ENCODE measurements around the gene IRF8. TPM values are rescaled to one million over a fixed set of nuclear protein-coding genes. Genes with fewer than 3 reads are reported as not detected.

IRF8 gene
- total RNA-seq, 4 donors from 2014 or later, result 2.4 to 14.6 (median 5.0) TPM

DNA sequence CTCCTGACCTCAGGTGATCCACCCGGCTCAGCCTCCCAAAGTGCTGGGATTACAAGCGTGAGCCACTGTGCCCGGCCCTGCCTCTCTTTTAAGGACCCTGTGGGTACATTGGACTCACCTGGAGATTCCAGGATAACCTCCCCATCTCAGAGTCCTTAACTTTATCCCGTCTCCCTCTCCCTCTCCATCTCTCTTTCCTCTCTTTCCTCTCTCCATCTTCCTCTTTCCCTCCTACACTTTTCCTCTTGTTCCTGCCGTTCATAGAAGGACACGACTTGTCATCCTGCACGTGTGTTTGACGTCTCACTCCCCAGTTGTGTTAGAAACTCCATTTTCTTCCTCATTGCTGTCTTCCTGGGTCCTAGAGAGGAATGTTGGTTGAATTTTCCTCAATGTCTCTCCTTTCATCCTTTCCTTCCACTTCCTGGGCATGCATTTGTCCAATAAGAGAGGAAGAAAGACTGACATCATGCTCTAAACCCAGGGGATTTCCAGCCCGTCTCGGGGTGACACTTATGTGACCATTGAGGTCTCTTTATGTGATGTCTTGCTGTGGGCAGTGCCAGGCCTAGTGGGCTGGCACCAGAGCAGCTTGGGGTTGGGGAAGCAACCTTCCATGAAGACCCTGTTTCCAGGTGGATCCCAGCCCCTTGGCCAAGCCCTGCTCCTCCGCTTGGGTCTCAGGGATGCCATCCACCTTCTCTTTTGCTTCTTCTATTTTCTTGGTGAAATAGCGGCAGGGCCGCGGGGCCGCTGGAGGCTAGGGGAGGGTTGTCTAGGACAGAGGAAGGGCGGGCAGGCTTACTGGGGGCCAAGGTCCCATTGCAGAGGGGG lies 39.8 kb upstream of the IRF8 start:
- Histone ChIP-seq H3K36me3 (no peaks in the 10 kb centered on the region), H3K27me3 (no peaks in the 10 kb centered on the region), H3K4me3 (replicated peaks in 1 of 3) (no peak overlapping the region), H3K9me3 (no peaks in the 10 kb centered on the region), H3K4me1 (no peaks in the 10 kb centered on the region), H3K27ac (no peak overlapping the region)
- no peak for DNase-seq
- WGBS, 2 donors, result 84 to 89% methylated on average over 16 of the region's 16 CpGs
- intact Hi-C loops (cut with DNase I), result no loop called here
- TF ChIP-seq, protein P1, sequence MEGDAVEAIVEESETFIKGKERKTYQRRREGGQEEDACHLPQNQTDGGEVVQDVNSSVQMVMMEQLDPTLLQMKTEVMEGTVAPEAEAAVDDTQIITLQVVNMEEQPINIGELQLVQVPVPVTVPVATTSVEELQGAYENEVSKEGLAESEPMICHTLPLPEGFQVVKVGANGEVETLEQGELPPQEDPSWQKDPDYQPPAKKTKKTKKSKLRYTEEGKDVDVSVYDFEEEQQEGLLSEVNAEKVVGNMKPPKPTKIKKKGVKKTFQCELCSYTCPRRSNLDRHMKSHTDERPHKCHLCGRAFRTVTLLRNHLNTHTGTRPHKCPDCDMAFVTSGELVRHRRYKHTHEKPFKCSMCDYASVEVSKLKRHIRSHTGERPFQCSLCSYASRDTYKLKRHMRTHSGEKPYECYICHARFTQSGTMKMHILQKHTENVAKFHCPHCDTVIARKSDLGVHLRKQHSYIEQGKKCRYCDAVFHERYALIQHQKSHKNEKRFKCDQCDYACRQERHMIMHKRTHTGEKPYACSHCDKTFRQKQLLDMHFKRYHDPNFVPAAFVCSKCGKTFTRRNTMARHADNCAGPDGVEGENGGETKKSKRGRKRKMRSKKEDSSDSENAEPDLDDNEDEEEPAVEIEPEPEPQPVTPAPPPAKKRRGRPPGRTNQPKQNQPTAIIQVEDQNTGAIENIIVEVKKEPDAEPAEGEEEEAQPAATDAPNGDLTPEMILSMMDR (IDR thresholded peaks at IDR 0.05), result no peak
- TF ChIP-seq POLR2A (IDR thresholded peaks at IDR 0.05), result no peak

DNA sequence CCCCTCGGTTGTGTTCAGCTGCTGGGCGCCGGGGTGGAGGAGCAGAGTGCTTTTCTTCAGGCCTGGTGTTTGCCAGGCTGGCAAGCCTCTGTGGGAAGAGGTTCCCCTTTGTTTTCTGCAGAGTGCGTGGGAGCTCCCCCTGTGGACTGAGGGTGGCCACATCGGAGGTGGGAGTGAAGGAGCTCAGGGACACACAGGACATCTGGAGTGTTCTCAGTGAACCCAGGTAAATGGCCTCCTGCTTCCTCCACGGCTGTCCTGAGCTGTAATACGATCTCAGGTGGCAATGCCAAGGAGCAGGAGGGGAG lies 39.2 kb upstream of the IRF8 start:
- no peak for DNase-seq
- Histone ChIP-seq H3K4me1 (no peaks in the 10 kb centered on the region), H3K36me3 (no peaks in the 10 kb centered on the region), H3K4me3 (replicated peaks in 1 of 3) (no peak overlapping the region), H3K27ac (no peak overlapping the region), H3K27me3 (no peaks in the 10 kb centered on the region), H3K9me3 (no peaks in the 10 kb centered on the region)
- no peak for TF ChIP-seq POLR2A (IDR thresholded peaks at IDR 0.05)
- TF ChIP-seq, protein P1 (IDR thresholded peaks at IDR 0.05), result no peak
- WGBS, 2 donors, result 50 to 61% methylated on average over 6 to 7 of the region's 7 CpGs
- intact Hi-C loops (cut with DNase I), result no loop called here

DNA sequence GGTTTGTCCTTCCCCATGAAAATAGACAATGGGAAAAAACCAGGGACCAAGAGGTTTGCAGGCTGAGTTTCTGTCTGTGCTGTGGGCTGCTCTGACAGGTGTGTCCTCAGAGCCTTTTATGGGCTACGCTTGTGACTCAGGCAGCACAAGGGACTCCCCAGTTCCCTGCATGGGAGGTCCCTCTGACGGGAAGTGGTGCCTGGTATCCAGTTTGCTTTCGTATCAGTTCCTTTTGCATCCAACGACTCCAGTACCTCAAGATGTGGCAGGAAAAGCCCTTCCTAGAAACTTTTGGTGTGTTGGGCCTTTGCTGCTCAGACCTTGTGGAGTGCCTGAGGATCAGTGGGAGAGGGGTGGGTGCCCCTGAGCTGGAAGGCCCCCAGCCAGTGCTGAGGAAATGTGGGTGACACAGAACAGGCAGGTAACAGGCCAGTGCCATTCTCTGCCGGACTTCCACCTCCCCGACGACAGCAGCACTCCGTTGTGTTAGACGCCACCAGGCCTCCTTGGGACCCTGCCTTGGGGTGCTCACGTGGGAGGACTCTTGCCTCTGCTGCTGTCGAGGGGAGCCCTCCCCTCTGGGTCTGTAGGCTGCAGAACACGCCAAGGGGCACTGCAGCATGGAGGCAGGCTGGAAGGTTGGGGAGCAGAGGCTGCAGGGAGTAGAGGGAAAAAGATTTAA lies 38.4 kb upstream of the IRF8 start:
- TF ChIP-seq, protein P1 (IDR thresholded peaks at IDR 0.05), result no peak
- no peak for TF ChIP-seq POLR2A (IDR thresholded peaks at IDR 0.05)
- 62 to 79% methylated on average over 6 to 12 of the region's 12 CpGs for WGBS, 2 donors
- no peak overlapping the region for H3K27ac ChIP-seq
- no peak overlapping the region for H3K4me3 ChIP-seq (replicated peaks in 1 of 3)
- H3K36me3 ChIP-seq, result no peaks in the 10 kb centered on the region
- no peaks in the 10 kb centered on the region for H3K4me1 ChIP-seq
- no peak for DNase-seq
- intact Hi-C loops (cut with DNase I), result no loop called here
- H3K9me3 ChIP-seq, result no peaks in the 10 kb centered on the region
- H3K27me3 ChIP-seq, result no peaks in the 10 kb centered on the region

DNA sequence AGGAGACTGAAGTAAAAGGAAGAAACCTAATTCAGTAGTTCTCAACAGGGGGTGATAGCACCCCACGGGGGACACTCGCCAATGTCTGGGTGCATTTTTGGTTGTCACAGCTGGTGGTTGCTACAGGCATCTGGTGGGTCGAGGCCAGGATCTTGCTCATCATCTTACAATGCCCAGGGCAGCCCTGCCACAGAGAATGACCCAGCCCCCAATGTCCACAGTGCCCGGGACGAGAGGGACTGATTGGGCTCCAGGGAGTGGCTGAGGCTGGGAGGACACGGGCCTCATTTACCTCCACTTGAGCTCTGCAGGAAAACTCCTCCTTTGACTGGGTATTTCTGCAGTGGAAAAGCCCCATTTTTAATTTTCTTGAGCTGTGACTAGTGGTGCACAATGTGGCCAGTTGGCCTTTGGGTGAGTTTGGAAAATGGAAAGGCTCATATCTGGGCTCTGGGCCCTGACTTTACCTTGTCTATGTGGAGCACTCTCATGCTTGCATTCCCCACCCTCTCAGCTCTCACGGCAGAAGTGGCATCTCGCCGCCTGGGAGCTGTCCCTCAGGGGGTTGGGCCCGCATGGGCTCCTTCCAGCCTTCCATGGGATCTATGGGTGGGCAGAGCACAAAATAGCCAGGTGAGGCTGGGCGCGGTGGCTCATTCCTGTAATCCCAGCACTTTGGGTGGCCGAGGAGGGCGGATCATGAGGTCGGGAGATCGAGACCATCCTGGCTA lies 37.7 kb upstream of the IRF8 start:
- Histone ChIP-seq H3K27me3 (no peaks in the 10 kb centered on the region), H3K4me1 (no peaks in the 10 kb centered on the region), H3K27ac (no peak overlapping the region), H3K9me3 (no peaks in the 10 kb centered on the region), H3K36me3 (no peaks in the 10 kb centered on the region), H3K4me3 (replicated peaks in 1 of 3) (no peak overlapping the region)
- WGBS, 2 donors, result 74 to 79% methylated on average over 16 of the region's 16 CpGs
- intact Hi-C loops (cut with DNase I), result no loop called here
- no peak for DNase-seq
- TF ChIP-seq POLR2A (IDR thresholded peaks at IDR 0.05), result no peak
- TF ChIP-seq, protein P1 (IDR thresholded peaks at IDR 0.05), result no peak
